Hematopoietic multipotent progenitor cell treated with erythropoietin and hydrocortisone succinate and interleukin-3 and kit ligand, for 15 days (in vitro differentiated cells): ENCODE data around the gene DCHS2.

ENCODE experiments used
- DNase-seq: peaks from one replicate; pipeline ENCODE4 v3.0.0-alpha.2; 2015; ENCODE audit warnings: low spot score

The DCHS2 gene

GRCh38 chr4:154205471-154205870, 286.1 kb downstream of the DCHS2 start:
- DNase-seq = no peak

GRCh38 chr4:154194649-154195048, 296.9 kb downstream of the DCHS2 start:
- DNase-seq = no peak

- no peak for DNase-seq
Measured at GRCh38 chr4:154192585-154192984, 299.0 kb downstream of the DCHS2 start.

GRCh38 chr4:154189346-154189745, 302.3 kb downstream of the DCHS2 start:
- DNase-seq = no peak

GRCh38 chr4:154186888-154187287, 304.7 kb downstream of the DCHS2 start:
- DNase-seq = no peak

- no peak for DNase-seq
Measured at GRCh38 chr4:154186035-154186434, 305.6 kb downstream of the DCHS2 start.

- DNase-seq = no peak
Measured at GRCh38 chr4:154184238-154184637, 307.4 kb downstream of the DCHS2 start.

GRCh38 chr4:154183264-154183663, 308.3 kb downstream of the DCHS2 start:
- no peak for DNase-seq
